Activated T-helper 17 cell treated with anti-CD3 and anti-CD28 coated beads, Interleukin-2, amount 50 U/mL, for 72 hours (primary cell): ENCODE results near the gene SMARCA2. TPM values are rescaled to one million over a fixed set of nuclear protein-coding genes. Genes with fewer than 3 reads are reported as not detected.

Experiments used
- ATAC-seq: fragments of 150-1000 bp; cut with Tn5 transposase; replicated peaks from 2 replicates; pipeline ENCODE4 v1.10.0; 2021; ENCODE audit warnings: mild to moderate bottlenecking, moderate library complexity
- H3K27ac Mint-ChIP-seq: one replicate; pipeline ENCODE4 v1.8.0; 2022; ENCODE audit warnings: mixed read lengths
- H3K27me3 Mint-ChIP-seq: one replicate; pipeline ENCODE4 v1.8.0; 2022; ENCODE audit warnings: mixed read lengths
- H3K36me3 Mint-ChIP-seq: one replicate; pipeline ENCODE4 v1.8.0; 2022; ENCODE audit warnings: low read depth, mild to moderate bottlenecking, mixed read lengths
- H3K4me1 Mint-ChIP-seq: one replicate; pipeline ENCODE4 v1.8.0; 2022; ENCODE audit warnings: mixed read lengths
- H3K4me3 Mint-ChIP-seq: one replicate; pipeline ENCODE4 v1.8.0; 2022; ENCODE audit warnings: mild to moderate bottlenecking, mixed read lengths
- H3K9me3 Mint-ChIP-seq: one replicate; pipeline ENCODE4 v1.8.0; 2022; ENCODE audit warnings: mixed read lengths
- total RNA-seq, 2 donors: library from RNA; stranded (reverse); gene quantifications; one replicate each; pipeline ENCODE4 v1.2.3, GENCODE V29; 2022

Gene SMARCA2
- total RNA-seq, 2 donors from 2014 or later: 118 to 119 TPM

- Mint-ChIP-seq H3K36me3 (no peaks in the 10 kb centered on the region), H3K27me3 (peaks cover 11% of the 10 kb centered on the region), H3K4me1 (peaks cover 12% of the 10 kb centered on the region), H3K9me3 (no peaks in the 10 kb centered on the region), H3K4me3 (peak overlapping the region; percentile 80), H3K27ac (peak overlapping the region; percentile 78)
- peak; percentile 78 for ATAC-seq
Observed at GRCh38 chr9:2241836-2242741, 226.9 kb downstream of the SMARCA2 start.

GRCh38 chr9:2242831-2243330 lies 227.7 kb downstream of the SMARCA2 start:
- no peak for ATAC-seq
- Mint-ChIP-seq H3K4me3 (peak overlapping the region; percentile 80), H3K27ac (peak overlapping the region; percentile 78), H3K4me1 (peaks cover 12% of the 10 kb centered on the region), H3K36me3 (no peaks in the 10 kb centered on the region), H3K27me3 (peaks cover 11% of the 10 kb centered on the region), H3K9me3 (no peaks in the 10 kb centered on the region)
